ENCODE data around the gene LAX1.

LAX1 gene

DNA sequence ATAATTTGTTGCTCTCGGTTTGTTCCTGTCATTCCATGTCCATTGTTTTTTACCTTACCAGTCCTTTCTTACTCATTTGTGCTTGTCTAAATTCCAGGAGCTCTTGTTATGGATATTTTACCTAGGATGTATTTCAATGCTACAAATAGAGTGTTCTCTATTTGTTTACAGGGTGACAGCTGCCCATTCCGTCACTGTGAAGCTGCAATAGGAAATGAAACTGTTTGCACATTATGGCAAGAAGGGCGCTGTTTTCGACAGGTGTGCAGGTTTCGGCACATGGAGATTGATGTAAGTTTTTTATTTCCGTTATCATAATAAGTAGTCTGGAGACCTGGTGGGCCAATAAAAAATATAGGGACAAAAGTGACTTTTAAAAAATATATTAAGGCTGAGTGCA, 53.4 kb downstream of the LAX1 start:
- no peak for DNase-seq

DNA sequence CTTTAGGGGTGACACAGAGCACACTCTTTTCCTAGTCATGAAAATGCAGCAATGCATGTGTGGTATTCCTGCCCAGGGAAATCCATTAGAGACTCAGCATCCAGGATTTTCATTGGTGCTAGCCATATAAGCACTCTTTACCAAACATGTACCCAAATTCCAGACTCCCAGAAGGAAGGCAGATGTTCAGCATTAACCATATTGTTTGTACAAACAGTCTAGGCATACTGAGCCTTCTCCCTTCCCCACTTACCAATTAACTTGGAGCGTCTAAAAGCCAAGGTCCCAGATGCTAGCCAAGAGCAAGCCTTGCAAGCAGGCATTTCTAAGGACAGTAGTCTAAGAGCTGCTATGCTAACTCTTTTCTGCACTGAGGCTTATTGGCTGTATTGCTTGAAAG, 58.3 kb downstream of the LAX1 start:
- DNase-seq: no peak

Measured in DMS53 (cell line).